ENCODE results near the gene YPEL2. TPM values are rescaled to one million over a fixed set of nuclear protein-coding genes. Genes with fewer than 3 reads are reported as not detected.
A peak's percentile ranks its signal among the peaks of the same experiment; 100 is the strongest.

The YPEL2 gene
- total and polyA plus RNA-seq, 7 experiments from 2014 or later: 10.6 to 52.0 (median 38.4) TPM

DNA sequence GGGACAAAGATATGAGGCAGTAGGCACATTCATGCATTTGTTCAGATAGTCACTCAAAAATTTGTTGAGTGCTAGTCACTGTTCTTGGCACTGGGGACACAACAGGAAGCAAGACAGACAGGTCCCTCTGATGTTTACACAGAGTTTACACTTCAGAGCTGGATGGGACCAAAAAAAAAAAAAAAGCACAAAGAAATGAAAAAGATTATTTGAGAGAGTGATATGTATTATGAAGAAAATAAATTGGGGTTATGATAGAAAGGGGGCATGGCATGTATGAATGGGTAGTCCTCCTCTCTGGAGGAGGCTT lies 3.5 kb upstream of the YPEL2 start:
- H3K27me3 Mint-ChIP-seq: peaks cover 0 to 2% (median 0%) of the 10 kb centered on the region in 5 donors
- Histone ChIP-seq H3K36me3 (ENCODE audit: control insufficient read depth in 2 of 3, insufficient read depth in 3 of 3, low read length in 3 of 3) (peaks cover 0 to 8% (median 0%) of the 10 kb centered on the region in 3 experiments), H3K27ac (ENCODE audit: low read depth, low read length) (peak overlapping the region; percentile 22), H3K4me3 (ENCODE audit: low read length) (no peak overlapping the region), H3K9me3 (ENCODE audit: control insufficient read depth in 2 of 3, low read length in 3 of 3) (no peaks in the 10 kb centered on the region), H3K27me3 (ENCODE audit: control insufficient read depth in 2 of 2, insufficient read depth in 2 of 2, low read length in 2 of 2) (no peaks in the 10 kb centered on the region), H3K4me1 (ENCODE audit: control insufficient read depth in 2 of 2, insufficient read depth in 2 of 2, low read length in 2 of 2) (peaks cover 24 to 42% of the 10 kb centered on the region in 2 donors)
- peak overlapping the region; percentile 12 to 81 (median 61) for H3K4me3 Mint-ChIP-seq
- ChIA-PET POLR2A (interaction anchor here (1.0 kb wide), 2 partner anchors 10 to 35 kb away, joined by 3 to 5 read pairs; no protein-coding TSS in a partner anchor), CTCF (interaction anchor here (1.2 to 4.1 kb wide), 5 partner anchors 11 to 113 kb away, joined by 3 to 80 read pairs (median 10); no protein-coding TSS in a partner anchor)
- DNase-seq: peak in 6 of 9 donors; percentile 44 to 65 (median 60)
- peaks cover 30 to 55% (median 47%) of the 10 kb centered on the region in 7 donors for H3K4me1 Mint-ChIP-seq
- peak; percentile 13 for ATAC-seq
- H3K36me3 Mint-ChIP-seq: no peaks in the 10 kb centered on the region
- H3K9me3 Mint-ChIP-seq: no peaks in the 10 kb centered on the region
- intact Hi-C loops (cut with micrococcal nuclease): loop anchor here in 1 of 2 donors (5.0 kb wide), 2 partner anchors 194 to 239 kb away; partner anchors contain the start of gene DHX40
- H3K27ac Mint-ChIP-seq: peak overlapping the region; percentile 69 to 97 (median 94)

DNA sequence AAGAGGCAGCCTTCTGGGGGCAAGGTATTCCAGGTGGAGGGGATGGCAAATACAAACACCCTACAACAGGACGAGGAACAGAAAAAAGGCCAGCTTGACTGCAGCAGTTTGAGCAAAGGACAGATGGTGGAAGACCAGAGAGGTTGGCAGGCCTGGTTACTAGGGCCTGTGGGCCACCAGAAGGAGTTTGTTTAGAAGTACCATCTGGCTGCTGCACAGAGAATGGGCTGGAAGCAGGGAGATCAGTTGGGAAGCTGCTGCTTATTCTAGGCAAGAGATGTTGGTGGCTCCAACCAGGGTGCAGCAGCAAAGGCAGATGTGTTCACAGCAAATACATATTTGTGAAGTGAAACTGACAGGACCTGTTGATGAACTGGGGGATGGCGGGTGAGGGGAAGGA lies 2.9 kb upstream of the YPEL2 start:
- Histone ChIP-seq H3K9me3 (ENCODE audit: control insufficient read depth in 2 of 3, low read length in 3 of 3) (no peaks in the 10 kb centered on the region), H3K36me3 (ENCODE audit: control insufficient read depth in 2 of 3, insufficient read depth in 3 of 3, low read length in 3 of 3) (peaks cover 0 to 8% (median 0%) of the 10 kb centered on the region in 3 experiments), H3K4me1 (ENCODE audit: control insufficient read depth in 2 of 2, insufficient read depth in 2 of 2, low read length in 2 of 2) (peaks cover 30 to 49% of the 10 kb centered on the region in 2 donors), H3K27me3 (ENCODE audit: control insufficient read depth in 2 of 2, insufficient read depth in 2 of 2, low read length in 2 of 2) (no peaks in the 10 kb centered on the region), H3K4me3 (ENCODE audit: low read length) (no peak overlapping the region), H3K27ac (ENCODE audit: low read depth, low read length) (peak overlapping the region; percentile 58)
- POLR2A ChIA-PET: interaction anchor here (1.0 kb wide), 2 partner anchors 11 to 34 kb away, joined by 3 to 5 read pairs; no protein-coding TSS in a partner anchor
- ATAC-seq (no peak), DNase-seq (peak in 1 of 9 donors; percentile 1)
- H3K9me3 Mint-ChIP-seq: no peaks in the 10 kb centered on the region
- H3K27ac Mint-ChIP-seq: peak overlapping the region; percentile 74 to 97 (median 94)
- CTCF ChIA-PET: interaction anchor here (1.2 to 4.1 kb wide), 8 partner anchors 12 to 113 kb away, joined by 3 to 80 read pairs (median 9); no protein-coding TSS in a partner anchor
- peaks cover 0 to 2% (median 0%) of the 10 kb centered on the region in 5 donors for H3K27me3 Mint-ChIP-seq
- peaks cover 36 to 58% (median 53%) of the 10 kb centered on the region in 7 donors for H3K4me1 Mint-ChIP-seq
- intact Hi-C loops (cut with micrococcal nuclease): loop anchor here in 1 of 2 donors (5.0 kb wide), 2 partner anchors 194 to 239 kb away; partner anchors contain the start of gene DHX40
- peak overlapping the region in 5 of 10 donors; percentile 25 to 81 (median 48) for H3K4me3 Mint-ChIP-seq
- no peaks in the 10 kb centered on the region for H3K36me3 Mint-ChIP-seq

DNA sequence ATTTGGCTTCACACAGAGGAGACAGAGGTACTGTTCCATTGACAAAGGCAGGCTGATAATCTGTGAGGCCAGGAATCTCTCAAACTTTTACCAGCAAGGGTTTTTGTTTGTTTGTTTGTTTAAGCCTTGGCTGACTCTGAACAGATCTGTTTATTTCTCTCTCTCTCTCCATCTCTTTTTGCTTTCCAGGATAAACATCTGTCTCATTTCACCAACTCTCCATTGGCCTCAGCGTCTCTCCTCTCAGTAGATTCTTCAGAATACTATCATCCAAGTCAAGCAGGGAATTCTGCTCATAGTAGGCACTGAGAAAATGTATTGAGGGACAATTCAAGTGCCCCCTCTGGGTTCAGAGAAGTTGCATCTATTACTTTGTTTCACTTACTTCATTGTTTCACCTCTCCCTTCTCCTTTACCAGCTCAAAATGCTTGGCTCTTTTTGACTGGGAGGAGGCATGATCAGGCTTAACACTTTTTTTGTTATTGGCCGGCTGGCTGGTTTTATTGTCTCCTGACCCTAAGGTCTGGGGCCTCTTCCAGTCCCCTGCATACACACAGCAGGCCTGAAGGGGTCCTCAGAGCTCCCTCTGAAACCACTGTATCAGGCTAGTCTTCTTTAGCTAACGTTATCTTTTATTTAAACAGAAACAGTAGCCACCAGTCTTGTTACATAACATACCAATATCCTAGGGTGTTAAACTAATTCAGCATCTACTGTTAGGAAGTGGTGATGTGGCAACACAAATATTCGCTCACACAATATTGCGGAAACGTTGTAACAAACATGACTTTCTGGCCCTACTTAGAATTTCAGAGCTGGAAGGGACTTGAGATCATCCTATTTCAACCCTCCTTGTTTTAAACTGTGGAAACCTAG lies 2.0 kb upstream of the YPEL2 start:
- Mint-ChIP-seq H3K4me1 (peaks cover 43 to 66% (median 61%) of the 10 kb centered on the region in 7 donors), H3K36me3 (no peaks in the 10 kb centered on the region), H3K27me3 (peaks cover 0 to 8% (median 0%) of the 10 kb centered on the region in 5 donors), H3K9me3 (no peaks in the 10 kb centered on the region), H3K4me3 (peak overlapping the region; percentile 48 to 94 (median 72)), H3K27ac (peak overlapping the region; percentile 82 to 97 (median 94))
- Histone ChIP-seq H3K4me1 (ENCODE audit: control insufficient read depth in 2 of 2, insufficient read depth in 2 of 2, low read length in 2 of 2) (peaks cover 30 to 55% of the 10 kb centered on the region in 2 donors), H3K27ac (ENCODE audit: low read depth, low read length) (peak overlapping the region; percentile 58), H3K27me3 (ENCODE audit: control insufficient read depth in 2 of 2, insufficient read depth in 2 of 2, low read length in 2 of 2) (no peaks in the 10 kb centered on the region), H3K36me3 (ENCODE audit: control insufficient read depth in 2 of 3, insufficient read depth in 3 of 3, low read length in 3 of 3) (peaks cover 0 to 8% (median 0%) of the 10 kb centered on the region in 3 experiments), H3K4me3 (ENCODE audit: low read length) (no peak overlapping the region), H3K9me3 (ENCODE audit: control insufficient read depth in 2 of 3, low read length in 3 of 3) (no peaks in the 10 kb centered on the region)
- DNase-seq: peak in 8 of 9 donors; percentile 41 to 62 (median 50)
- intact Hi-C loops (cut with micrococcal nuclease): loop anchor here (1.0 to 5.0 kb wide), 10 partner anchors 18 to 811 kb away; partner anchors contain the start of genes CLTC (in 1 of the 2), DHX40 (in 1 of the 2), GDPD1 (in 1 of the 2) and PRR11 (in 1 of the 2)
- peak; percentile 64 for ATAC-seq
- POLR2A ChIA-PET: interaction anchor here (0.6 to 5.4 kb wide), 15 partner anchors 10 to 116 kb away, joined by 3 to 96 read pairs (median 3); no protein-coding TSS in a partner anchor
- CTCF ChIA-PET: interaction anchor here (0.5 to 4.1 kb wide), 25 partner anchors 10 to 671 kb away, joined by 3 to 80 read pairs (median 5); partner anchors contain the start of gene SMG8

DNA sequence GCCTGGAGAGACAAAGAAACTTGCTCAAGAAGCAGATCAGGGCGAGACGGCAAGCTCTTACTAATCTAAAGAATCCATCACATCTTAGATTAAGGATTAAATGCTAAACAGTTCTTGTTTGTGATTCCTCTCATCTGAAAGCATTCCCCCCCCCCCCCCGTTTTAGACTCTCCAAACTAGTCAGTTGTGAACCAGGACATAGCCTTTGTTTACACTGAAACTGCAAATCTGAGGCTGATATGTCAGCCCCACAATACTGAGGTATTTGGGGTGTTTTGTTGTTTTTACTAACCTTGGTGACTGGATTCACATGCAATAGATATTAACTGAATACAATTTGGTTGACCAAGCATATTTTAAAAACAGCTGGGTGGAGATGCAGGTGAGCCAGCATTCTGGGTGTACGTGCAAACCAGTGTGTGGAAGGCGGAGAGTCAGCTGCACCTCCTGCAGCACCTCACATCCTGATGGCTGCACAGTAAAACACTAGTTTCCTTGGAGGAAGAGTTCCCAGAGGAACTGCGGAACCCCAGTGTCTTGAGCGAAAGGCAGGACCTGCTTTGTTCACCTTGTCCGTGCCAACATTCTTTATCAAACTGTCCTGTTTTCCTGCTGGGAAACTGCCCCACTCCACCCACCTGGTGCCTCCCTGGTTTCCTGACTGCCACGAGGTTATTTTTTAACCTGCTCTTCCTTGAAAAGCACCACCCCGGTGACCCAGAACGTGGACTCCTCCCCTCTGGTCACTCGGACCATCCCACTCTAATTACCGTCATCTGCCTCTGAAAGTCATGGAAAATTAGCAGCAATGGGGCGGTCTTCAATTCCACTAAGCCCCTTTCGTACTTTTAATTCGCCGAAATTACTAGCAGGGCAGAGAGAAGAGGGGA lies 1.2 kb upstream of the YPEL2 start:
- Histone ChIP-seq H3K27ac (ENCODE audit: low read depth, low read length) (peak overlapping the region; percentile 58), H3K9me3 (ENCODE audit: control insufficient read depth in 2 of 3, low read length in 3 of 3) (no peaks in the 10 kb centered on the region), H3K4me1 (ENCODE audit: control insufficient read depth in 2 of 2, insufficient read depth in 2 of 2, low read length in 2 of 2) (peaks cover 30 to 55% of the 10 kb centered on the region in 2 donors), H3K36me3 (ENCODE audit: control insufficient read depth in 2 of 3, insufficient read depth in 3 of 3, low read length in 3 of 3) (peaks cover 0 to 8% (median 0%) of the 10 kb centered on the region in 3 experiments), H3K4me3 (ENCODE audit: low read length) (peak overlapping the region; percentile 11), H3K27me3 (ENCODE audit: control insufficient read depth in 2 of 2, insufficient read depth in 2 of 2, low read length in 2 of 2) (no peaks in the 10 kb centered on the region)
- no peaks in the 10 kb centered on the region for H3K36me3 Mint-ChIP-seq
- CTCF ChIA-PET: interaction anchor here (0.5 to 4.1 kb wide), 26 partner anchors 9 to 671 kb away, joined by 3 to 80 read pairs (median 4); partner anchors contain the start of gene SMG8
- peak overlapping the region; percentile 82 to 97 (median 94) for H3K27ac Mint-ChIP-seq
- peak overlapping the region; percentile 48 to 94 (median 76) for H3K4me3 Mint-ChIP-seq
- H3K9me3 Mint-ChIP-seq: peaks cover 0 to 2% (median 0%) of the 10 kb centered on the region in 11 donors
- DNase-seq: peak in 1 of 9 donors; percentile 5
- ATAC-seq: no peak
- intact Hi-C loops (cut with micrococcal nuclease): loop anchor here (2.0 to 5.0 kb wide), 3 partner anchors 173 to 811 kb away; partner anchors contain the start of genes CLTC (in 1 of the 2), PRR11 (in 1 of the 2) and SKA2 (in 1 of the 2)
- H3K4me1 Mint-ChIP-seq: peaks cover 49 to 75% (median 70%) of the 10 kb centered on the region in 7 donors
- peaks cover 0 to 8% (median 0%) of the 10 kb centered on the region in 5 donors for H3K27me3 Mint-ChIP-seq
- POLR2A ChIA-PET: interaction anchor here (0.6 to 5.4 kb wide), 14 partner anchors 9 to 115 kb away, joined by 3 to 96 read pairs (median 3); no protein-coding TSS in a partner anchor

DNA sequence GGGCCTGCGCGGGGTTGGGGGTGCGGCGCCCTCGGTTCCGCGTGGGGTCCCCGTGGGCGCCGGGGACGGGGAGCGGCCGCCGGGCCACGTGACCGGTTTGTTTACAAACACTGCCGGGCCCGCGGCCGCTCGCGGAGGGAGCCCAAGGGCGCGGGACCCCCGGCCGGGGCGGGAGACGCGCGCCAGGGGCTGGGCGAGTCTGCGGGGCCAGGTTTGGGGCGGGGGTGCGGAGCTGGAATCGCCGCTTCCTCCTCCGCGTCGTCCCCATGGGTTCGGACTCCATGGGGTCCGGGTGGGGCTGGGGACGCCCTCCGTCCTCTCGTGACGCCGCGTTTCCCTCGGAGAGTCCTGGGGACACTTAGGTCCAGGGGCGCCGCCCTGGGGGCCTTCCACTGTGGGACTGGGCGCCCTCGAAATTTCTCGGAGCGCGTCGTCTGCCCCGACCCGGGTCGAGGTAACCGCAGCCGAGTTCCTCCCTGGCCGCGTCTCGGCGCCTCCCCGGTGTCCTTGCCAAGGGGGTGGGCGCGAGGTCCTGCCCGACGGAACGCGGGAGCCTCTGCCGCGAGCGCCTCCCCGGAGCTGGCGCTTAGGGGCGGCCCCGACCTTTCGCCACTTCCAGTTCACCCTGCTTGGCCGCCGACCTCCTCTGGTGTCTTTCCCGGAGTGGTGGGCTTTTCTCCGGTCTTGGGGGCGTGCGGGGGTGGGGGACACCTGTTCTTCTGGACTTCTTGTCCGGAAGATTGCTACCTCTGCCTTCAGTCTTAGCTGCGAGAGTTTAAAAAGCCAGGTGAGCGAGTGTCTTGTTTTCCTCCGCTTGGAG lies 684 bp downstream of the YPEL2 start:
- Mint-ChIP-seq H3K36me3 (no peaks in the 10 kb centered on the region), H3K9me3 (peaks cover 0 to 2% (median 0%) of the 10 kb centered on the region in 11 donors), H3K27me3 (peaks cover 0 to 11% (median 0%) of the 10 kb centered on the region in 5 donors), H3K4me3 (peak overlapping the region; percentile 89 to 96 (median 94)), H3K27ac (peak overlapping the region; percentile 77 to 98 (median 90)), H3K4me1 (peaks cover 53 to 84% (median 78%) of the 10 kb centered on the region in 7 donors)
- ChIA-PET CTCF (interaction anchor here (0.7 to 1.5 kb wide), 5 partner anchors 28 to 108 kb away, joined by 3 to 6 read pairs (median 3); no protein-coding TSS in a partner anchor), POLR2A (interaction anchor here (0.7 to 5.4 kb wide), 15 partner anchors 11 to 109 kb away, joined by 3 to 96 read pairs (median 7); no protein-coding TSS in a partner anchor)
- Histone ChIP-seq H3K4me1 (ENCODE audit: control insufficient read depth in 2 of 2, insufficient read depth in 2 of 2, low read length in 2 of 2) (peaks cover 30 to 52% of the 10 kb centered on the region in 2 donors), H3K36me3 (ENCODE audit: control insufficient read depth in 2 of 3, insufficient read depth in 3 of 3, low read length in 3 of 3) (peaks cover 0 to 8% (median 0%) of the 10 kb centered on the region in 3 experiments), H3K4me3 (ENCODE audit: low read length) (peak overlapping the region; percentile 67), H3K27ac (ENCODE audit: low read depth, low read length) (peak overlapping the region; percentile 77), H3K27me3 (ENCODE audit: control insufficient read depth in 2 of 2, insufficient read depth in 2 of 2, low read length in 2 of 2) (no peaks in the 10 kb centered on the region), H3K9me3 (ENCODE audit: control insufficient read depth in 2 of 3, low read length in 3 of 3) (no peaks in the 10 kb centered on the region)
- no peak for ATAC-seq
- intact Hi-C loops (cut with micrococcal nuclease): loop anchor here (1.0 to 5.0 kb wide), 6 partner anchors 30 to 813 kb away; partner anchors contain the start of genes CLTC (in 2 of the 2), PRR11 (in 1 of the 2) and SKA2 (in 1 of the 2)
- peak in 6 of 9 donors; percentile 19 to 55 (median 22) for DNase-seq
